NB4 (cell line): ENCODE measurements around the gene GALNT9.

Experiments used
- DNase-seq: peaks from one replicate; pipeline ENCODE4 v3.0.0; 2010; ENCODE audit warnings: low read depth
- H3K4me3 ChIP-seq: one replicate; pipeline ENCODE4 v1.5.1; 2011; ENCODE audit warnings: mild to moderate bottlenecking, low read depth, low read length, moderate library complexity
- CTCF ChIP-seq: IDR thresholded peaks from one replicate; pipeline ENCODE4 v1.5.1; 2012; ENCODE audit warnings: low read depth, low read length
- MAX ChIP-seq: IDR thresholded peaks from 2 replicates; pipeline ENCODE4 v1.6.1; 2011; ENCODE audit warnings: low read depth, low read length
- MYC ChIP-seq: IDR thresholded peaks from 2 replicates; pipeline ENCODE4 v1.6.1; 2011; ENCODE audit warnings: low read depth, low read length
- POLR2A ChIP-seq: IDR thresholded peaks from 2 replicates; pipeline ENCODE4 v1.6.1; 2011; ENCODE audit warnings: mild to moderate bottlenecking; ENCODE audit not compliant: insufficient read length; ENCODE audit errors: extremely low read depth

GALNT9 gene

GRCh38 chr12:132188451-132188901 is 140.9 kb downstream of the GALNT9 start:
- H3K4me3 ChIP-seq = no peak overlapping the region
- TF ChIP-seq MYC (no peak), POLR2A (no peak), CTCF (no peak), MAX (no peak)
- DNase-seq = no peak

- H3K4me3 ChIP-seq = no peak overlapping the region
- TF ChIP-seq MYC = no peak
- TF ChIP-seq CTCF = no peak
- TF ChIP-seq POLR2A = no peak
- no peak for TF ChIP-seq MAX
- no peak for DNase-seq
Measured at GRCh38 chr12:132187646-132188450, 141.5 kb downstream of the GALNT9 start.

- no peak for TF ChIP-seq POLR2A
- TF ChIP-seq CTCF = no peak
- no peak for TF ChIP-seq MAX
- no peak for TF ChIP-seq MYC
- no peak overlapping the region for H3K4me3 ChIP-seq
- no peak for DNase-seq
Measured at GRCh38 chr12:132186857-132187620, 142.3 kb downstream of the GALNT9 start.

- DNase-seq = peak; percentile 46
- H3K4me3 ChIP-seq = no peak overlapping the region
- TF ChIP-seq MYC = no peak
- no peak for TF ChIP-seq MAX
- TF ChIP-seq CTCF = no peak
- TF ChIP-seq POLR2A = no peak
Measured at GRCh38 chr12:132186208-132186856, 143.1 kb downstream of the GALNT9 start.

- no peak for DNase-seq
- H3K4me3 ChIP-seq = no peak overlapping the region
- no peak for TF ChIP-seq MYC
- no peak for TF ChIP-seq POLR2A
- TF ChIP-seq MAX = no peak
- no peak for TF ChIP-seq CTCF
Measured at GRCh38 chr12:132185705-132186104, 143.7 kb downstream of the GALNT9 start.
